Neutrophil (primary cell): ENCODE data around the gene KREMEN2.

Source experiments
- H3K27ac ChIP-seq: fragments of 200-600 bp; sonication (generic); 2 replicates; pipeline ENCODE4 v1.5.1; 2016; ENCODE audit warnings: mild to moderate bottlenecking, moderate library complexity
- H3K27me3 ChIP-seq: fragments of 200-600 bp; sonication (generic); 2 replicates; pipeline ENCODE4 v1.6.0; 2016; ENCODE audit warnings: mild to moderate bottlenecking
- H3K36me3 ChIP-seq: fragments of 200-600 bp; sonication (generic); 2 replicates; pipeline ENCODE4 v1.5.1; 2017
- H3K4me1 ChIP-seq, 2 experiments: fragments of 200-600 bp in 1 of 2; sonication (generic) in 1 of 2; 1 replicate in 1 of 2; 2 replicates in 1 of 2; pipeline versions ENCODE4 v1.5.1 to v1.6.1; 2013 to 2016; ENCODE audit warnings: low read depth in 1 of 2, low read length in 1 of 2, mild to moderate bottlenecking in 1 of 2, moderate library complexity in 1 of 2; ENCODE audit not compliant: control insufficient read depth in 1 of 2, insufficient read depth in 1 of 2
- H3K4me3 ChIP-seq, 2 experiments: fragments of 200-600 bp in 1 of 2; sonication (generic) in 1 of 2; 1 replicate in 1 of 2; 2 replicates in 1 of 2; pipeline ENCODE4 v1.5.1; 2013 to 2016; ENCODE audit warnings: low read depth in 1 of 2, low read length in 1 of 2, mild to moderate bottlenecking in 1 of 2, moderate library complexity in 1 of 2
- H3K9me3 ChIP-seq: fragments of 200-600 bp; sonication (generic); 2 replicates; pipeline ENCODE4 v1.5.1; 2016
- CTCF ChIP-seq: fragments of 200-600 bp; sonication (generic); IDR thresholded peaks from 2 replicates; pipeline ENCODE4 v1.5.1; 2016; ENCODE audit warnings: antibody characterized with exemption

Gene KREMEN2

GRCh38 chr16:3000540-3000939, 36.5 kb downstream of the KREMEN2 start:
- no peaks in the 10 kb centered on the region for H3K9me3 ChIP-seq
- H3K4me3 ChIP-seq, result no peak overlapping the region
- TF ChIP-seq CTCF, result no peak
- no peaks in the 10 kb centered on the region for H3K27me3 ChIP-seq
- H3K4me1 ChIP-seq, result peaks cover 11 to 12% of the 10 kb centered on the region in 2 experiments
- H3K36me3 ChIP-seq, result peaks cover 31% of the 10 kb centered on the region
- H3K27ac ChIP-seq, result no peak overlapping the region

DNA sequence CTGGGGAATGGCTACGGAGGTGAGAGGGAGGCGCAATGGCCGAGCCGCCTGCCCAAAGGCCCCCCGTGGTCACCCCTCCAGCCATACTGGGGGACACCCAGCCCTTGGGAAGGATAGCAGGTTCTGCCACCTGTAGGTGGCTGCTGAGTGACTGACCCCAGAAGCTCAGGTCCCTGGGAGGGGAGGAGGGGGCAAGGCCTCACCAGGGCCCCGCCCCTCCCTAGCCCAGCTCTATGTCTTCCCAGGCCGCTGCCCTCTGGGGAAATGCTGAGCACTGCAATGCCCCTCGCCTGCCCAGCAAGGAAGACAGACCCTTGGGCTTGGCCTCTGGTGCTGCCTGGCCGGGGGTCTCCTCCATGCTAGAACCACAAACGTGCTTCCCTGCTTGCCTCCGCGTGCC, 37.2 kb downstream of the KREMEN2 start:
- Histone ChIP-seq H3K4me3 (no peak overlapping the region), H3K27me3 (no peaks in the 10 kb centered on the region), H3K27ac (no peak overlapping the region), H3K9me3 (no peaks in the 10 kb centered on the region), H3K4me1 (peaks cover 19% of the 10 kb centered on the region in 2 experiments), H3K36me3 (peaks cover 31% of the 10 kb centered on the region)
- TF ChIP-seq CTCF, result no peak

DNA sequence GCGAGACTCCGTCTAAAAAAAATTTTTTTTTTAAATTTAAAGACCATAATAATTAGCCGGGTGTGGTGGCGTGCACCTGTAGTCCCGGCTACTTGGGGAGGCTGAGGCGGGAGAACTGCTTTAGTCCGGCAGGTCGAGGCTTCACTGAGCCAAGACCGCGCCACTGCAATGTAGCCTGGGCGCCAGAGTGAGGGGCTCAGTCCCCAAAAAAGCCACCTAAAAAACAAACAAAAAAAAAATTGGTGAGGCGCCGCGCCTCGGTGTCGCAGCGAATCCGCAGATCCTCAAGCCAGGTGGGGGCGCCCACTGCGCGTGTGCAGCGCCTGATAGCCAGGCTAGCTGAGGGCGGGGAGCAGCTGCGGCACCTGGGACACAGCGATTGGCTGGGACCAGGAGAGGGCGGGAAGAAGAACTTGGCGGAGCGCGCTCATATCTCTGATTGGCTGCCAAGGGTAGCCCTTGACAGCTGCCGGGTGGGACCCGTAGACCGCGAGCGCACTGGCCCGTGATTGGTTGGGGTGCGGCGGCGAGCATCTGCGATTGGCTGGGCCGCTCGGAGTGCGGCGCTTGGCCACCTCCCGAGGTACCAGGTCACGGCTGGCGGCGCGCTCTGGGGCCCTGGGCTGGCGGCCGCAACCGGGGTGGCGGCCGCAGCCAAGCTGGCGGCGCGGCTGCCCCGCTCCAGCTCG, 39.7 kb downstream of the KREMEN2 start:
- TF ChIP-seq CTCF, result peak; percentile 84
- H3K9me3 ChIP-seq, result no peaks in the 10 kb centered on the region
- peaks cover 40 to 43% of the 10 kb centered on the region in 2 experiments for H3K4me1 ChIP-seq
- H3K4me3 ChIP-seq, result peak overlapping the region; percentile 30 to 66
- peak overlapping the region; percentile 98 for H3K27ac ChIP-seq
- H3K27me3 ChIP-seq, result no peaks in the 10 kb centered on the region
- peaks cover 30% of the 10 kb centered on the region for H3K36me3 ChIP-seq

DNA sequence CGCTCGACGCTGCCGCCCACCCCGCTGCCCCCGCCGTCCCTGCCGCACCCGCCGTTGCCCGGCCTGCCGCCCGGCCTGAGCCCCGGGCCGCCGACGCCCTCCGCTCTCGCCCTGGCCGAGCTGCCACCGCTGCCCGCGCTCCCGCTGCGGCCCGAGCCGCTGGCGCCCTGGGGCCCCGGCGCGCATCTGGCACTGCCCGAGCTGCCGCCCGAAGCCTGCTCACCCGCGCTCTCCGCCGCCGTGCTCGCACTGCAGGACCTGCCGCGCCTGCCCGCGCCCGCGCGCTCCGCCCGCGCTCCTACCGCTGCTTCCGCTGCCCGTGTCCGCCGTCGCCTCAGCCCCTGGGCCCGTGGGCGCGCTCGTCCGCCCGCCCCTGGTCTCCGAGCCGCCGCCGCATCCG, 40.2 kb downstream of the KREMEN2 start:
- Histone ChIP-seq H3K27me3 (no peaks in the 10 kb centered on the region), H3K36me3 (peaks cover 26% of the 10 kb centered on the region), H3K4me3 (peak overlapping the region; percentile 66 to 74), H3K9me3 (no peaks in the 10 kb centered on the region), H3K4me1 (peaks cover 46 to 49% of the 10 kb centered on the region in 2 experiments), H3K27ac (peak overlapping the region; percentile 98)
- no peak for TF ChIP-seq CTCF

GRCh38 chr16:3004781-3005284, 40.8 kb downstream of the KREMEN2 start:
- H3K27ac ChIP-seq, result peak overlapping the region; percentile 98
- H3K9me3 ChIP-seq, result no peaks in the 10 kb centered on the region
- peaks cover 51 to 54% of the 10 kb centered on the region in 2 experiments for H3K4me1 ChIP-seq
- peak overlapping the region; percentile 66 to 74 for H3K4me3 ChIP-seq
- no peaks in the 10 kb centered on the region for H3K27me3 ChIP-seq
- peaks cover 23% of the 10 kb centered on the region for H3K36me3 ChIP-seq
- no peak for TF ChIP-seq CTCF
